BJ (cell line): ENCODE measurements around the gene PLXNB1. TPM values are rescaled to one million over a fixed set of nuclear protein-coding genes. Genes with fewer than 3 reads are reported as not detected.
A peak's percentile ranks its signal among the peaks of the same experiment; 100 is the strongest.

Experiments used
- CTCF ChIA-PET: fragments of 350-600 bp; formaldehyde crosslinking; extraction: SDS; loops from one replicate; lab custom pipeline; 2021; ENCODE audit warnings: antibody characterized with exemption, inconsistent platforms; lab: Yijun Ruan, JAX
- POLR2A ChIA-PET: fragments of 300-600 bp; sonication (Branson Sonifier 250); formaldehyde crosslinking; extraction: SDS; loops from one replicate; lab custom pipeline; 2021; ENCODE audit warnings: antibody characterized with exemption; lab: Charles Lee
- DNase-seq: peaks from one replicate; pipeline ENCODE4 v3.0.0-alpha.2; 2011; ENCODE audit warnings: low read depth
- H3K27me3 ChIP-seq: 2 replicates; pipeline ENCODE4 v1.6.0; 2011; ENCODE audit warnings: low read length; ENCODE audit not compliant: control insufficient read depth, insufficient read depth
- H3K36me3 ChIP-seq: 2 replicates; pipeline ENCODE4 v1.5.1; 2011; ENCODE audit warnings: low read length; ENCODE audit not compliant: control insufficient read depth, insufficient read depth
- H3K4me3 ChIP-seq: 2 replicates; pipeline ENCODE4 v1.5.1; 2011; ENCODE audit warnings: low read depth, mild to moderate bottlenecking, control low read depth, low read length
- polyA plus RNA-seq: library from polyadenylated mRNA; depleted of rRNA; stranded (reverse); fragments of >200 nt; gene quantifications from 2 replicates; pipeline ENCODE4 v1.2.3, GENCODE V29; 2011
- TF ChIP-seq, protein P1 (sequence below): IDR thresholded peaks from 2 replicates; pipeline ENCODE4 v1.5.1; 2011; ENCODE audit warnings: low read depth, mild to moderate bottlenecking, control low read depth, inconsistent platforms, low read length, moderate library complexity; ENCODE audit not compliant: insufficient read depth

The PLXNB1 gene
- polyA plus RNA-seq, 1 experiment = 26.3 TPM

GRCh38 chr3:48434591-48435222 is 4.8 kb upstream of the PLXNB1 start:
- TF ChIP-seq, protein P1, sequence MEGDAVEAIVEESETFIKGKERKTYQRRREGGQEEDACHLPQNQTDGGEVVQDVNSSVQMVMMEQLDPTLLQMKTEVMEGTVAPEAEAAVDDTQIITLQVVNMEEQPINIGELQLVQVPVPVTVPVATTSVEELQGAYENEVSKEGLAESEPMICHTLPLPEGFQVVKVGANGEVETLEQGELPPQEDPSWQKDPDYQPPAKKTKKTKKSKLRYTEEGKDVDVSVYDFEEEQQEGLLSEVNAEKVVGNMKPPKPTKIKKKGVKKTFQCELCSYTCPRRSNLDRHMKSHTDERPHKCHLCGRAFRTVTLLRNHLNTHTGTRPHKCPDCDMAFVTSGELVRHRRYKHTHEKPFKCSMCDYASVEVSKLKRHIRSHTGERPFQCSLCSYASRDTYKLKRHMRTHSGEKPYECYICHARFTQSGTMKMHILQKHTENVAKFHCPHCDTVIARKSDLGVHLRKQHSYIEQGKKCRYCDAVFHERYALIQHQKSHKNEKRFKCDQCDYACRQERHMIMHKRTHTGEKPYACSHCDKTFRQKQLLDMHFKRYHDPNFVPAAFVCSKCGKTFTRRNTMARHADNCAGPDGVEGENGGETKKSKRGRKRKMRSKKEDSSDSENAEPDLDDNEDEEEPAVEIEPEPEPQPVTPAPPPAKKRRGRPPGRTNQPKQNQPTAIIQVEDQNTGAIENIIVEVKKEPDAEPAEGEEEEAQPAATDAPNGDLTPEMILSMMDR = no peak
- Histone ChIP-seq H3K4me3 (no peak overlapping the region), H3K36me3 (0 out of 2 replicates have a peak, but pooled peaks cover 2% of the 10 kb centered on the region), H3K27me3 (no peaks in the 10 kb centered on the region)
- DNase-seq = no peak
- ChIA-PET CTCF (interaction anchor here (1.6 to 7.6 kb wide), 9 partner anchors 10 to 246 kb away, joined by 6 to 263 read pairs (median 37); partner anchors contain the start of genes ATRIP and CDC25A), POLR2A (no interaction called here)

- POLR2A ChIA-PET = no interaction called here
Measured at GRCh38 chr3:48433472-48434118, 3.7 kb upstream of the PLXNB1 start.

DNA sequence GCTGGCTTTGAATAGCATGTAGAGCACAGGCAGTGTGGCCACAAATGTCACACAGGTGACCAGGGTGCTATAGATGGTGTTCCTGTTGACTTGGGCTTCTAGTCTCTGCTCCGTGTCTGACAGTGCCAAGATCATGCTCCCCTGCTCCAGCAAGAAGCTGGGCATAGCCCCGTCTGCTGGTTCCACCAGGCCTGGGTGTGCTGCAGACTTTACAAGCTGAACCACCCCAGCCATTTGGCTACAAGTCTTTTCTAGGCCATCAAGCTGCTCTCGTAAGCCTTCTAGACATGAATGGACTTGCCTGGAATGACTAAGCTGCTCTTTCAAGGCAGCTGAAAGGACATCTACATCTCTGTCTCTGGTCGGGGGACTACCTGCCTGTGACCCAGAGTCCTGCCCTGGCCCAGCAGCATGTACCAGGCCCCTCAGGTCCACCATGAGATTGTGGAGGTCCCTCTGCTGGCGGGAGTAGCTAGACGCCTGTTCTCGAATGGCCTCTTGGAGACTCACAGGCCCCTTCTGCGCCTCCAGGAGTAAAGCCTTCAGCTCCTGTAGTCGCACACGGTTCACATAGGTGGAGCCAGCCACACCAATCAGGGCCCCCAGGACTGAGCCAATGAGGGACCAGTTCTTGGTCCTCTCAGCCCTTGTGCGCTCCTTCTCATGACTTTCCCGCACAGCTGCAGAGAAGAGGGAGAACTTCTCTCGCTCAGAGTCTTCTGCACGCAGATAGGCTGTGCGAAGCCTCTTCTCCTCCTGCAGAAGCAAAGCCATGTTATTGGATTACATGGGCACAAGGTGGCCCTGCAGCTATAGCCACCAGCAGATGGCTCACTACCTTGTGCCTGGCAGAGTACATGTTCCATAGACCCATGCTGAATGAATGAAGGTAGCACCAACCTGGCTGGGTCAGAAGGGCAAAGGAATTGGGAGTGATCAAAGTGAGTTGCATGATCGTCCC is 2.8 kb upstream of the PLXNB1 start:
- TF ChIP-seq, protein P1 = 0 out of 2 replicates have a peak, but pooled peaks have one; percentile 13
- H3K36me3 ChIP-seq = 0 out of 2 replicates have a peak, but pooled peaks cover 2% of the 10 kb centered on the region
- no peaks in the 10 kb centered on the region for H3K27me3 ChIP-seq
- ChIA-PET POLR2A (no interaction called here), CTCF (interaction anchor here (0.6 to 7.6 kb wide), 9 partner anchors 9 to 200 kb away, joined by 3 to 263 read pairs (median 4); partner anchors contain the start of gene ATRIP)
- no peak for DNase-seq
- H3K4me3 ChIP-seq = no peak overlapping the region

More at GRCh38 chr3:48433472-48434118, 3.7 kb upstream of the PLXNB1 start:
- CTCF ChIA-PET = interaction anchor here (0.6 to 7.6 kb wide), 10 partner anchors 10 to 198 kb away, joined by 3 to 263 read pairs (median 7); partner anchors contain the start of gene ATRIP
- Histone ChIP-seq H3K36me3 (0 out of 2 replicates have a peak, but pooled peaks cover 2% of the 10 kb centered on the region), H3K4me3 (no peak overlapping the region), H3K27me3 (no peaks in the 10 kb centered on the region)
- TF ChIP-seq, protein P1 = no peak
- no peak for DNase-seq

DNA sequence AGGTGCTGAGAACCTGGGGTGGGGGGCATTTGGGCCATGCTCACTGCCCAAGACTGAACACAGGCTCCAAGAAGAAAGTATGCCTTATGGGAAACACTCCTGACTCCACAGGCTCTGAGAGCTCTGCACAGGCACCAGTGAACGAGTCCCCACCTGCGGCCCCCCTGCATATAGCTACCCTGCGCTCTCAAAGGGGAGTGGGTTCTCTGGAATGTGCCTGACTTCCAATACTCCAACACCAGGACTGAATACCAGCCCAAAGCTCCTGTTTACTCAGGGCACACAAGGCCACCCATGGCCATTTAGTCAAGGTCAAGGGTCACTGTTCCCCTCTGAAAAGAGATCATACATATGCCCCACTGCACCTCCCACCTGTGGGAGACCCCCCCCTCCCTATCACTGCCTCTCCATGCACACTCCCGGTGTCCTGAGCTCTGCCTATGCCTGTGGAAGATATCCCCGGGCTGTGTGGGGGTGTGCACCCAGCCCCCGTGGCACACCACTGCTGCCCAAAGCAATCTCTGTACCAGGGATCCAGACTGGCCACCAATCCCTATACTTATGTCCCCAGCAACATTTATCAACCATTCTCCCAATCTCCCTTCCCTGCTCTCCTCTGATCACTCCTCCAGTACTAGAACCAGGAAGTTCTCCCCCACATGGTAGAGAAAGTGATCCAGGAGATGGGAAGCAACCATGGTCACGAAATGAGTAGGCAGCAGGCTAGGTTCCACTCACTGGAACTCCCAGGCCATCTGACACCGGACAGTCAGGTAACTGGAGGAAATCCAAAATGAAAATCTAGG is 1.5 kb upstream of the PLXNB1 start:
- POLR2A ChIA-PET = no interaction called here
- Histone ChIP-seq H3K36me3 (0 out of 2 replicates have a peak, but pooled peaks cover 2% of the 10 kb centered on the region), H3K4me3 (no peak overlapping the region), H3K27me3 (no peaks in the 10 kb centered on the region)
- CTCF ChIA-PET = interaction anchor here (0.6 to 7.6 kb wide), 6 partner anchors 8 to 160 kb away, joined by 3 to 263 read pairs (median 22); partner anchors contain the start of genes CCDC51 and TMA7
- TF ChIP-seq, protein P1 = no peak
- DNase-seq = no peak
